Astrocyte of the cerebellum (primary cell): ENCODE results near the gene DIPK1A.

Experiments
- DNase-seq: peaks from one replicate; pipeline ENCODE4 v3.0.0-alpha.2; 2011; ENCODE audit warnings: low read depth
- H3K4me3 ChIP-seq: 2 replicates; pipeline ENCODE4 v1.5.1; 2011; ENCODE audit warnings: mild to moderate bottlenecking, low read depth, low read length, moderate library complexity
- CTCF ChIP-seq: IDR thresholded peaks from 2 replicates; pipeline ENCODE4 v1.5.1; 2012; ENCODE audit warnings: low read length, low read depth, moderate library complexity, mild to moderate bottlenecking; ENCODE audit errors: missing control alignments
- in situ Hi-C: cut with HindIII; loops from 2 replicates; pipeline ENCODE4 v1.10.0; 2017; ENCODE audit warnings: low sequenced_read_pairs

DIPK1A gene

GRCh38 chr1:92884195-92884594 lies 77.1 kb downstream of the DIPK1A start:
- no peak for TF ChIP-seq CTCF
- in situ Hi-C loops: no loop called here
- DNase-seq: no peak
- H3K4me3 ChIP-seq: no peak overlapping the region

GRCh38 chr1:92883297-92883696 lies 78.0 kb downstream of the DIPK1A start:
- TF ChIP-seq CTCF: no peak
- in situ Hi-C loops: no loop called here
- no peak for DNase-seq
- H3K4me3 ChIP-seq: no peak overlapping the region

- DNase-seq: no peak
- in situ Hi-C loops: no loop called here
- TF ChIP-seq CTCF: no peak
- H3K4me3 ChIP-seq: no peak overlapping the region
These were observed 78.4 kb downstream of the DIPK1A start for GRCh38 chr1:92882819-92883218.

- H3K4me3 ChIP-seq: no peak overlapping the region
- no peak for TF ChIP-seq CTCF
- in situ Hi-C loops: no loop called here
- DNase-seq: no peak
These were observed 79.9 kb downstream of the DIPK1A start for GRCh38 chr1:92881391-92881790.

- in situ Hi-C loops: no loop called here
- no peak for TF ChIP-seq CTCF
These were observed 81.8 kb downstream of the DIPK1A start for GRCh38 chr1:92879316-92879968.

GRCh38 chr1:92877792-92878191 lies 83.5 kb downstream of the DIPK1A start:
- no peak for TF ChIP-seq CTCF

More at GRCh38 chr1:92879316-92879968, 81.8 kb downstream of the DIPK1A start:
- no peak for DNase-seq
- H3K4me3 ChIP-seq: no peak overlapping the region

More at GRCh38 chr1:92877792-92878191, 83.5 kb downstream of the DIPK1A start:
- in situ Hi-C loops: no loop called here
- DNase-seq: no peak
- no peak overlapping the region for H3K4me3 ChIP-seq
